Hepatocyte (in vitro differentiated cells): ENCODE results near the gene ADAM15. TPM values are rescaled to one million over a fixed set of nuclear protein-coding genes. Genes with fewer than 3 reads are reported as not detected.

Source experiments
- DNase-seq: peaks from one replicate; pipeline ENCODE4 v3.0.0-alpha.2; 2016; ENCODE audit warnings: low spot score
- H2AFZ ChIP-seq: fragments of 200-600 bp; sonication (generic); 2 replicates; pipeline ENCODE4 v1.6.0; 2016; ENCODE audit warnings: antibody characterized with exemption, mild to moderate bottlenecking
- H3K27ac ChIP-seq: fragments of 200-600 bp; sonication (generic); 2 replicates; pipeline ENCODE4 v1.5.1; 2016; ENCODE audit warnings: mild to moderate bottlenecking
- H3K27me3 ChIP-seq: fragments of 200-600 bp; sonication (generic); 2 replicates; pipeline ENCODE4 v1.6.1; 2016
- H3K36me3 ChIP-seq: fragments of 200-600 bp; sonication (generic); replicated peaks from 2 replicates; pipeline ENCODE4 v1.5.1; 2016; ENCODE audit warnings: low read depth; ENCODE audit not compliant: insufficient read depth
- H3K4me1 ChIP-seq: fragments of 200-600 bp; sonication (generic); 2 replicates; pipeline ENCODE4 v1.5.1; 2016; ENCODE audit warnings: mild to moderate bottlenecking, moderate library complexity; ENCODE audit not compliant: insufficient read depth
- H3K4me2 ChIP-seq: fragments of 200-600 bp; sonication (generic); 2 replicates; pipeline ENCODE4 v1.6.0; 2016
- H3K4me3 ChIP-seq: fragments of 200-600 bp; sonication (generic); 2 replicates; pipeline ENCODE4 v1.5.1; 2016; ENCODE audit warnings: mild to moderate bottlenecking
- H3K79me2 ChIP-seq: fragments of 200-600 bp; sonication (generic); 2 replicates; pipeline ENCODE4 v1.6.0; 2017; ENCODE audit warnings: mild to moderate bottlenecking
- H3K9me2 ChIP-seq: fragments of 200-600 bp; sonication (generic); replicated peaks from 2 replicates; pipeline ENCODE4 v1.6.0; 2017; ENCODE audit warnings: mild to moderate bottlenecking; ENCODE audit not compliant: insufficient read depth
- H3K9me3 ChIP-seq: fragments of 200-600 bp; sonication (generic); 2 replicates; pipeline ENCODE4 v1.5.1; 2016; ENCODE audit warnings: low read depth, mild to moderate bottlenecking
- H4K20me1 ChIP-seq: fragments of 200-600 bp; sonication (generic); 2 replicates; pipeline ENCODE4 v1.6.0; 2016; ENCODE audit warnings: mild to moderate bottlenecking; ENCODE audit not compliant: insufficient read depth, poor library complexity, severe bottlenecking
- CTCF ChIP-seq: fragments of 200-600 bp; sonication (generic); IDR thresholded peaks from 2 replicates; pipeline ENCODE4 v1.5.1; 2016; ENCODE audit warnings: antibody characterized with exemption, mild to moderate bottlenecking; ENCODE audit not compliant: poor library complexity
- EZH2 ChIP-seq: fragments of 200-600 bp; sonication (generic); IDR thresholded peaks from 2 replicates; pipeline ENCODE4 v1.6.1; 2016; ENCODE audit warnings: antibody characterized with exemption, mild to moderate bottlenecking, borderline replicate concordance
- EZH2phosphoT487 ChIP-seq: fragments of 200-600 bp; sonication (generic); IDR thresholded peaks from one replicate; pipeline ENCODE4 v1.6.1; 2018; ENCODE audit warnings: antibody characterized with exemption, mild to moderate bottlenecking, low read depth, moderate library complexity; ENCODE audit not compliant: unreplicated experiment, severe bottlenecking
- WGBS: methylation state at CpG from one replicate; pipeline ENCODE4 v1.1.6; 2016; ENCODE audit warnings: low lambda C conversion rate; ENCODE audit errors: missing lambda C conversion rate; 5-methylcytosine and 5-hydroxymethylcytosine counted together
- polyA plus RNA-seq: library from polyadenylated mRNA; unstranded; fragments of >200 nt; fragmentation: Nextera tagmentation; extraction: Ambion mirVana; gene quantifications from 2 replicates; pipeline ENCODE4 v1.2.1, GENCODE V29; 2016
- total RNA-seq: library from RNA; depleted of rRNA; stranded (reverse); fragments of >200 nt; gene quantifications from 2 replicates; pipeline ENCODE4 v1.2.3, GENCODE V29; 2014

Gene ADAM15
- total and polyA plus RNA-seq, 2 experiments from 2014 or later: 55.7 to 108 TPM

GRCh38 chr1:155030243-155030795, 20.8 kb upstream of the ADAM15 start:
- Histone ChIP-seq H3K27me3 (no peaks in the 10 kb centered on the region), H3K4me3 (no peak overlapping the region), H3K27ac (no peak overlapping the region), H3K9me2 (no peaks in the 10 kb centered on the region), H3K79me2 (no peaks in the 10 kb centered on the region), H3K9me3 (no peaks in the 10 kb centered on the region), H3K36me3 (no peaks in the 10 kb centered on the region), H2AFZ (no peak overlapping the region), H3K4me2 (no peak overlapping the region), H4K20me1 (no peaks in the 10 kb centered on the region), H3K4me1 (no peaks in the 10 kb centered on the region)
- WGBS: 92% methylated on average over 14 of the region's 15 CpGs
- no peak for TF ChIP-seq CTCF
- TF ChIP-seq EZH2phosphoT487: no peak
- no peak for TF ChIP-seq EZH2
- DNase-seq: no peak

GRCh38 chr1:155030899-155031298, 20.2 kb upstream of the ADAM15 start:
- WGBS: 82% methylated on average over 9 of the region's 11 CpGs
- no peaks in the 10 kb centered on the region for H3K9me3 ChIP-seq
- no peak overlapping the region for H2AFZ ChIP-seq
- H3K4me2 ChIP-seq: no peak overlapping the region
- no peaks in the 10 kb centered on the region for H3K36me3 ChIP-seq
- H4K20me1 ChIP-seq: no peaks in the 10 kb centered on the region
- H3K27me3 ChIP-seq: no peaks in the 10 kb centered on the region
- no peak for DNase-seq
- H3K4me1 ChIP-seq: no peaks in the 10 kb centered on the region
- H3K9me2 ChIP-seq: no peaks in the 10 kb centered on the region
- TF ChIP-seq EZH2: no peak
- no peak overlapping the region for H3K27ac ChIP-seq
- no peaks in the 10 kb centered on the region for H3K79me2 ChIP-seq
- no peak overlapping the region for H3K4me3 ChIP-seq

GRCh38 chr1:155032886-155033285, 18.2 kb upstream of the ADAM15 start:
- Histone ChIP-seq H3K27ac (no peak overlapping the region), H3K4me1 (no peaks in the 10 kb centered on the region), H3K4me3 (no peak overlapping the region), H4K20me1 (no peaks in the 10 kb centered on the region), H3K4me2 (no peak overlapping the region), H2AFZ (no peak overlapping the region), H3K9me3 (no peaks in the 10 kb centered on the region), H3K36me3 (no peaks in the 10 kb centered on the region), H3K27me3 (no peaks in the 10 kb centered on the region), H3K79me2 (no peaks in the 10 kb centered on the region), H3K9me2 (no peaks in the 10 kb centered on the region)
- no peak for DNase-seq
- WGBS: 90% methylated on average over 10 of the region's 12 CpGs
- TF ChIP-seq EZH2 (no peak), CTCF (no peak), EZH2phosphoT487 (no peak)

GRCh38 chr1:155033524-155033923, 17.6 kb upstream of the ADAM15 start, which contains the start of the genes DCST1 and DCST2:
Gene DCST1, plus strand, starts transcription at chr1:155033824. Its CDS starts 213 bp downstream, at chr1:155034037.
Gene DCST2, minus strand, starts transcription at chr1:155033781. Its CDS starts 80 bp downstream, at chr1:155033701.
- no peak for TF ChIP-seq EZH2
- no peak for TF ChIP-seq CTCF
- no peak for TF ChIP-seq EZH2phosphoT487
- WGBS: 96% methylated on average over 9 of the region's 9 CpGs
- no peaks in the 10 kb centered on the region for H3K79me2 ChIP-seq
- H3K27me3 ChIP-seq: no peaks in the 10 kb centered on the region
- H3K4me2 ChIP-seq: no peak within 1 kb of the TSS
- H3K27ac ChIP-seq: no peak within 1 kb of the TSS
- DNase-seq: no peak
- no peaks in the 10 kb centered on the region for H4K20me1 ChIP-seq
- no peaks in the 10 kb centered on the region for H3K4me1 ChIP-seq
- no peaks in the 10 kb centered on the region for H3K9me3 ChIP-seq
- H3K36me3 ChIP-seq: no peaks in the 10 kb centered on the region
- no peaks in the 10 kb centered on the region for H3K9me2 ChIP-seq
- no peak within 1 kb of the TSS for H2AFZ ChIP-seq
- H3K4me3 ChIP-seq: no peak within 1 kb of the TSS
